ENCODE data around the gene ACP4.

The ACP4 gene

DNA sequence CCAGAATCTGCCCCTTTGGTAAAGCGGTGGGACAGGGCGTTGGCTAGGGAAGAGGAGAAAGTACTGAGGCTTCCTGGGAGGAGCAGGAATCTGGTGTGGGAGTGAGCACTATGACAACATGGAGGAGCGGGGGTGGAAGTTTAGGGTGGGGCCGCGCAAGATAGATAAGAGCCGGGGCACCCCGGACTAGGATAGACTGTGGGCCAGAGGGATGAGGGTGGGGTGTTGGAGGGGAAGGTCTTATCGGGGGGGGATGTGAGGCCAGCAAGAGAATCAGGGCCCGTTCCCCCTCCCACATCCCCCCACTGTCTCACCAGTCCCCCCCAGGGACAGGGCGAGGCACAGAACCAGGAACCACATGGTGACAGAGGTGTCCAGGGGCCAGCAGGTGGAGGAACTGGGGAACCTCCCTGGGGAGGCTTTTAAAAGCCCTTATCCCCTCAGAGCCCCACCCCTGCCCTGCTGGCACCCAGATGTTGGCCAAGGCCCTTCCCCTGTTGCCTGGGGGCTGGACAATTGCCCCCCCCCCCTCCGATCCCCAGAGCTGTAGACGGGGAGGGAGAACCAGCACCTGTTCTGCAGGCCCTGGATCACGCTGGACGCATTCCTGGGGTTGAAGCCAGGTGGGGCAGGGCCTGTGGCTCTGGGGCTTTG, 33.3 kb downstream of the ACP4 start, which contains the start of gene KLK1:
Gene KLK1, minus strand, starts transcription at position 399 of the 654 bp plus-strand sequence. Its CDS starts 39 bp downstream, at position 360.
- no peak for DNase-seq

DNA sequence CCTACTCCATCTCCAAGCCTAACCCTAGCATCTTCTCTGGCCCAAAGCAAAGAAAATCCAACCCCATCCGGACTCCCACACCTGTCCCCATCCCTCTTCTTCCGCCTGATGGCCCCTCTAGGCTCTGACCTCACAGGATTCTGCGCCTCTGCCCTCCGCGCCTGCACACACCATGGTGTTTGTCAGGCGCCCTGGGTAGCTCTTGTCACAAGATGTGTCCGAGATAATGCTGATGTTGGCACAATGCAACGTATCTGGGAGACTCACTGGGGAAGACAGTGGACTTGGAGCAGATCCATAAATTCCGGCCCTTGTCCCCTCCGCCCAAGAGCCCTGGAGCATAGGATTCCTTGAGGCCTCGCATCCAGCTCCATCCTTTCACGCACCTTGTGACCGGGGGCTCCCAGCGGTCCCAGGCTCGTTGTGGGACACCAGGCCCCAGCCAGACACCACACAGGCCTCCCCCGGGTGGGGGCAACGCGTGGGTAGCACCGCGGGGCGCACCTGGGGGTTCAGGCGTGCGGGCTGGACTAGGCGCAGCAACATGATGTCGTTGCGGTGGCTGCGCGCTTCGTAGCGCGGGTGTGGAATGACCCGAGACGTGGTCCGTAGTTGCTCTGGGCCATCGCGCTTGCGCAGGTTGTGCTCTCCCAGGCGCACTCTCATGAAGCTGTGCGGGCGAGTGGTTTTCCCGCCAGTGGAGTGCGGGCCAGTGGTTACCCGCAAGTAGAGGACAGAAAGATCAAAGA, 36.5 kb downstream of the ACP4 start:
- DNase-seq: no peak

DNA sequence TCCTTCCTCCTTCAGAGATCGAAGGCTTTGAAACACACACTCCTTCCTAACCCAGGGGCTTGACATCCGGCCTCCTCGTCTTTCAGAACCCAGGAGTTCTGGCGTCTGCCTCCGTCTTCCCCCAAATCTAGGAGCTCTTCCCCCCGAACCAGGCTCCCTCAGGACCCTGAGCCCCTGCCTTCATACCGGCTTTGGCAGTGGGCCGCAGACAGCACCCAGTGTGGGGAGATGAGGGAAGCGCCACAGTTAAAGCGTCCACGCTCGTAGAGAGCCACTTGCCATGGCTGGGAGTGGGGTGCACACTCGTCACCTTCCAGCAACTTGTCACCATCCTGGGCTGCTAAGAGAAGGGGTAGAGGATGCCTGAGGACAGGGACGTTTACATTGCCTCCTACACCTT, 37.3 kb downstream of the ACP4 start:
- no peak for DNase-seq

GRCh38 chr19:50829801-50830200, 39.6 kb downstream of the ACP4 start:
- no peak for DNase-seq

DNA sequence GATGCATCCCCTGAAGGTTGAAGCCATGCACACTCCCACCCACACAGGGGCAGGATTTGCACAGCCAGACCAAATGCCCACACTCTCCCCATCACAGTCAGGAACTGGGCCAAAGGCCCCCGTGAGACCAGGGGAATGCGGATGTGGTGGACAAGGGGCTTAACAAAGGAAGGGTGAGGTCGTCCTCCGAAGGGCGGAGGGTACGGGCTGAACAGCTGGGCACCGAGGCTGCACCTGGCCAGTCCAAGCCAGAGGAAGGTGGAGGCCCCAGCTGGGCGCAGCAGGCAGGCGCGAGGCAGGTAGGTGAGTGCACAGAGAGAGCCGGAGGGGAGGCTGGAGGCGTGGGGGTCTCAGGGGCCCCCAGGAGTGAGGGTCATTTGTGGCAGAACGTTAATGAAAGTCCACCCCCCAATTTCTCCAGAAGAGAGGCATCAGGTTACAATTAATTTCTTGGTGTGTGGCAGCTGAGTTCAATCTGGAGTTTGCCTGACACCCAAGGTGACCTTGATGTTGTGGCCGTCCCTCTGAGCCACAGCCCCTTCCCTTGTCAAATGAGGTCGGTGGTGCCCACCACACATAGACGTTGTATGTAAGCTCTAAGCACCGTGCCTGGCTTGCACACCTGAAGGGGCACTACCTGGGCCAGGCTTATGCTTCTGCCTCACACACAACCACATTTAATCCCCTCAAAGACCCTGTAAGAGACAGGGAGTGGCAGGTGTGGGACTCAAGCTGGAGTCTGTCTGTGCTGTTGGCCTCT, 40.2 kb downstream of the ACP4 start:
- DNase-seq: no peak

DNA sequence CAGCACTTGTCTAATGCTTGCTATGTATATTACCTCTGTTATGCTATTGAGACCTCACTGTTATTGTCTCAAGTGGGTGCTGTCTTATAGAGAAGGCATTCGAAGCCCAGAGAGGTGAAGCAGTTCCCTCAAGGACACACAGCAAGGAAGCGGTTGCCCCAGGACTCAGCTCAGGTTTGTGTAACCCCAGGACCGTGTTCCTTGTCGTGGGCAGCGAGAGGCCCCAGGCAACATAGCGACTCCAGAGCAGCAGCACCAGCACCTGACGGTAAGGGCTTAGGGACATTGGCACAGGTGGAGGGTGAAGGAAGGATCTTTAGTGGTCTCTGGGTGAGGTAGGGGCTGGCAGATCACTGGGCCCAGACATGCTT, 40.8 kb downstream of the ACP4 start:
- DNase-seq: no peak

GRCh38 chr19:50832666-50833065, 42.5 kb downstream of the ACP4 start:
- no peak for DNase-seq

GRCh38 chr19:50833117-50833801, 43.0 kb downstream of the ACP4 start, which contains the start of gene KLK15:
KLK15 (minus strand) TSS chr19:50833574; CDS start chr19:50831492, 2,082 bp downstream.
- no peak for DNase-seq

- no peak for DNase-seq
Measured at GRCh38 chr19:50833802-50834167, 43.6 kb downstream of the ACP4 start.

- no peak for DNase-seq
Measured at GRCh38 chr19:50835103-50835784, 45.0 kb downstream of the ACP4 start.

- DNase-seq: peak; percentile 86 to 88
Measured at GRCh38 chr19:50835785-50836542, 45.7 kb downstream of the ACP4 start.

GRCh38 chr19:50836543-50837195, 46.5 kb downstream of the ACP4 start:
- DNase-seq: peak; percentile 55 to 65

- peak; percentile 84 to 87 for DNase-seq
Measured at GRCh38 chr19:50837300-50837699, 47.1 kb downstream of the ACP4 start.

DNA sequence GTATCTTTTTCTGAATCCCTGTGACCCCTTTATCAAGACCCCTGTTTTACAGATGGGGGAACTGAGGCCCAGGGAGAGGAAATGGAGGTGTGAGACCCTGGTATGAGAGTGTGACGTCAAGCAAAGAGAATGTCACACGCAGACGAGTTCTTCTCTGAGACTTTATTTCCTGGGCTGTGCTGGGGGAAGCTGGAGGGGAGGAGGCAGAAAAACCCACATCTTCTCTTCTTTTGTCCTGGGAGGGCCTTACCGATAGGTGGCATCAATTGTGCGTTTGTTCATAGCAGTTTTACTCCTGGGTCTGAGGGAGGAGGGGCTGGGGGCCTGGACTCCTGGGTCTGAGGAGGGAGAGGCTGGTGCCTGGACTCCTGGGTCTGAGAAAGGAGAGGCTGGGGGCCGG, 48.0 kb downstream of the ACP4 start:
- DNase-seq: peak; percentile 22 to 38

DNA sequence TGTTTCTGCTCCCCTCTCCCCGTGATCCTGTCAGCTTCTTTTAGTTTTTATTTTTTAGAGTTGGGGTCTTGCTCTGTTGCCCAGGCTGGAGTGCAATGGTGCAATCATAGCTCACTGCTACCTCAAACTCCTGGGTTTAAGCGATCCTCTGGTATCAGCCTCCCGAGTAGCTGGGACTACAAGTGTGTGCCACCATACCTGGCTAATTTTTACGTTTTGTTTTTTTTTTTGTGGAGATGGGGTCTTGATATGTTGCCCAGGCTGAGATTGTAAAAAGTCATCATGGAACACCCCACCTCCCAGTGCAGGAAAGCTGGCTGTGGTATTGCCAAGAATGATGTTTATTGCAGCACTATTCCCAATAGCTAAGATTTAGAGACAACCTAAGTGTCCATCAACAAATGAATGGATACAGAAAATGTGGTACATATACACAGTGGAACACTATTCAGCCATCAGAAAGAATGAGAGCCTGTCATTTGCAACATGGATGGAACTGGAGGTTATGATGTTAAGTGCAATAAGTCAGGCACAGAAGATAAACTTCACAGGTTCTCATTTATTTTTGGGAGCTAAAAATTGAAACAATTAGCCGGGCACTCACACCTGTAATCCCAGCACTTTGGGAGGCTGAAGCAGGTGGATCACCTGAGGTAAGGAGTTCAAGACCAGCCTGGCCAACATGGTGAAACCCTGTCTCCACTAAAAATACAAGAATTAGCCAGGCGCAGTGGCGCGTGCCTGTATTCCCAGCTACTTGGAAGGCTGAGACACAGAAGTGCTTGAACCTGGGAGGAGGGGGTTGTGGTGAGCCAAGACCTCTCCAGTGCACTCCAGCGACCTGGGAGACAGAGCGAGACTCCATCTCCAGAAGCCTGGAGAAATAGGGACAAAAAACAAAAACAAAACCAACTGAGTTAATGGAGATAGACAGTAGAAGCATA, 49.8 kb downstream of the ACP4 start:
- no peak for DNase-seq

GRCh38 chr19:50842130-50842529, 51.9 kb downstream of the ACP4 start:
- no peak for DNase-seq

- no peak for DNase-seq
Measured at GRCh38 chr19:50843205-50843604, 53.0 kb downstream of the ACP4 start.

- DNase-seq: no peak
Measured at GRCh38 chr19:50843701-50844221, 53.5 kb downstream of the ACP4 start.

DNA sequence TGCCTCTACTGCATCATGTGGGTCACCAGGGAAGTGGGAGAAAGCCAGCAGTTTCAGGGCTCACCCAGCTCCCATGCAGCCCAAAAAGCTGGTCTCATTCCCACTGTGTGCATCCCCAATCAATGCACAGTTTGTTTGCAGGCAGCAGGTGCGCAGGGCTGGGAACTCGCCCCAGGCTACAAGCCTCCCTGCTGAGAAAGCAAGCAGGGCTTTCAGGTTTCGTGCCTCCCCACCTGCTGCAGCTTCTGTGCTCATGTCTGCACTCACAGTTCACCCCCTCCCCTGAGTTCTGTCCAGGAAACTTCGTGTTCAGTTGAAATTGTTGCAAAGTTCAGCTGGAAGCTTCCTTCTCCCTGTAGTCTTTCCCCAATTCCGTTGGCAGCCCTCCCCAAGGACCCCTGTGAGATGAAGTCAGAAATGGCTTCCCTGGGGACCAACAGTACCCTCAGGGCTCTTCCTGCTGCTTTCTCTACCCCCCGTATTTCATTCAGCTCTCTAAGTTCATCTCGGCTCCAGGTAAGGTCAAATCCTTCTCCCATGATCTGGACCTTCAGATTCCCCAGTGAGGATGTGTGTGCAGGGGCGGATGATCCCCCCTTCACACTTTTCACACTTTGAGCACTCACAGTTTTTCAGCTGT, 54.2 kb downstream of the ACP4 start:
- DNase-seq: peak; percentile 25 to 40
